Endometrium (tissue), 2 donors: ENCODE measurements around the gene ACBD6.
"Not testable (repeated sequence)": the region's sequence is repeated elsewhere in the genome, so short reads cannot be mapped to it uniquely, and the experiment has no call there.

Experiments used
- FAIRE-seq: peaks from 2 replicates; lab custom pipeline; 2012; peaks lifted over from hg19 to GRCh38; lab: Jason Lieb, UNC
- donor health status: control.
- donor health status: control.

ACBD6 gene

DNA sequence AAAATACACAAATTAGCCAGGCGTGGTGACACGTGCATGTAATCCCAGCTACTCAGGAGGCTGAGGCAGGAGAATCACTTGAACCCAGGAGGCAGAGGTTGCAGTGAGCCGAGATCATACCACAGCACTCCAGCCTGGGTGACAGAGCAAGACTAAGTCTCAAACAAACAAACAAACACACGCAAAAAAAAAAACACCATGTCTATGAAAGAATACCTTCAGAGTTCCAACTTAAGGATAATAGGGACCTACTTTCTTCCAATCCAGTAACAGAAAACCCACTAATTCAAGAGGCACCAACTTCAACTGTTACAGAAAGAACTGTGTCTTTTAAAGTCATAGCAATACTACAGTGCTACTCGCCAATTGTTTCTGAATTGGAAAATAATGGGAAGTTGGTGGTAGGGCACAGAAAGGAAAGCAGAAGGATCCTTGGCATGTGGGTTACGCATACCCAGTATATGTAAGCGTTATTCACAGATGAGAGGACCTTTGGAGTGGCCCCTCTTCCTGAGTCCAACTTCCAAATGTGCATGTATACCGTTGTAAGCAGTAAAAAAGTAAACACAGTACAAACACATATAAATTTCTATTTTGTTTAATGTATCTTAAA lies 87.0 kb downstream of the ACBD6 start:
- FAIRE-seq: no peak

DNA sequence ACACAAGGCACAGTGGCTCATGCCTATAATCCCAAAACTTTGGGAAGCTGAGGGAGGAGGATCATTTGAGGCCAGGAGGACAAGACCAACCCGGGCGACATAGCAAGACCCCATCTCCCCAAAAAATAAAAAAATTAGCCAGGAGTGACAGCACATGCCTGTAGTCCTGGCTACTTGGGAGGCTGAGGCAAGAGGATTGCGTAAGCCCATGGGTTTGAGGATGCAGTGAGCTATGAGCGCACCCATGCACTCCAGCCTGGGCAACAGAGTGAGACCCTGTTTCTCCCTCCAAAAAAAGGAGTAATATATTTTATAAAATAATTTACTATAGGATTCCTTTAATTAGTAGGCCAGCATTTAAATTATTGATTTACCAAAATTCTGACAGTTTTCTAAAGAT lies 89.8 kb downstream of the ACBD6 start:
- FAIRE-seq: no peak

GRCh38 chr1:180408128-180408527 lies 94.2 kb downstream of the ACBD6 start:
- not testable (repeated sequence) for FAIRE-seq

- no peak for FAIRE-seq
These were observed 95.3 kb downstream of the ACBD6 start for GRCh38 chr1:180407051-180407450.

- no peak for FAIRE-seq
These were observed 99.8 kb downstream of the ACBD6 start for GRCh38 chr1:180402551-180402950.

DNA sequence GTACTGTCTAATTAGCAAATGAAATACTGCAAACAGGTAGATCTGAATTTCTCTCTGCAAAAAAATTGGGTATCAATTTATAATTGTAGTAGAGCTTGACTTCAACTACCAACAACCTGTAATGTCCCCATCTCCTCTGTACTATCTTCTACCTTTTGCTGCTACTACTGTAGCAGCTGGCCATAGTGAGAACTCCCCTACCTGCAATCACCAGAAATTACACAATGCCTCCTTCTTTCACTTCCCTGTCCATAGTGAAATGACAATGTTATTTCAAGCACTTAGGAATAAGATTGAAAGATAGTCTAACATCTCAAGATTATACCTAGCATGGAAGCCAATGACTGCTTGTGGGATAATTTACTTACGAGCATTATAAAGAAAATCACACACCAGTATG lies 100.4 kb downstream of the ACBD6 start:
- FAIRE-seq: no peak

GRCh38 chr1:180397175-180397574 lies 105.2 kb downstream of the ACBD6 start:
- FAIRE-seq: no peak

DNA sequence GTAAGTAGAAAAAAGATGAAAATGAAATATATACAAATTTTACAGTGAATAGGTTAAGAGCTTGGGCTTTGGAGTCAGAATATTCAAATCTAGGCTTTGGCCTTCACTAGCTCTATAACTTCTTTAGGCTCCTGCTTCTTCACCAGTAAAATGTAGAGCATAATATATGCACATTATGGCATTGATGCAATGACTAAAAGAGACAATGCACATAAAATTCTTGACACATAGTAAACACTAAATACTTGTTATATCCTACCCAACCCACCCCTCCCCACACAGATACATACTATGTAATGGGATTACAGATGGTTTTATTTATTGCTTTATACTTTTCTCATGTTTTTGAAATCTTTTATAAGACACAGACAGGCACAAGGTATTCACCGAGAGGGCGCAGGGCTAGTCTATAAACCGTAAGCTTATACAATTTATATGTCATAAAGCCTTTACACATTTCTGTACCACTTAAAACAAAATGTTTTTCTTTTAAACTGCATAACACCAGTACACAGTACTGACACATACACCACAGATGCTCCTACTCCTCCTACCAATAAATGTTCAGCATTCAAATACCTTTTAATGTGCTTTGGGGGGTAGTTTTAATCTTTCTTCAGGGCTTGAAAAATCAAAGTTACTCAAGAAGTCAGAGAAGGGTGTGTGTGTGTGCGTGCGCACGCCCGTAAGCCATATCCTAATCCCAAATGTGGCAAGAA lies 109.8 kb downstream of the ACBD6 start:
- no peak for FAIRE-seq

- no peak for FAIRE-seq
These were observed 110.4 kb downstream of the ACBD6 start for GRCh38 chr1:180392020-180392419.

- FAIRE-seq: no peak
These were observed 115.0 kb downstream of the ACBD6 start for GRCh38 chr1:180387413-180387812.

DNA sequence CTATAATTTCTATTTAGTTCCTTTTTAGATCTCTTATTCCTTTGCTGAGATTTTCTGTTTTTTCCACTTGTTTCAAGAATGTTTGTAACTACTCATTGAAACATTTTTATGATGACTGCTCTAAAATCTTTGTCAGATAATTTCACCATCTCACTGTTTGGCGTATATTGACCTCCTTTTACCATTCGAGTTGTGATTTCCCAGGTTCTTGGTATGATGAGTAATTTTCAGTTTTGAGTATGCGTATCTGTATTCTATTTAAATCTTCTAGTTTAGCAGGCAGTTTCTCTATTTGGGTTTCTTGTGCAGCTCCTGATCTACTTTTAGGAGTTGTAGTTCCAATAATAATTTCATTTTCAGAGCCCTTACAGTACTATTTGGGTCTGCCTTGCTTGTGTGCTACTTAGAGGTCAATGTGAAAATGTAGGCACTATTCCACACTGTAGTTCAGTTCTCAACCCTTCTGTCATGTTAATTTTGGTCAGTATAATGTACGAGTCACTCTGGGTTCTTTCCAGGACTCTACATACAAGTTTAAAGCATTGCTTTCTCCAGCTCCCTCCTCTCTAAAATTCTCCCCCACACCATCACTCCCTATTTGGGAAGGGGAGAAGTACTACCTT lies 115.5 kb downstream of the ACBD6 start:
- no peak for FAIRE-seq

DNA sequence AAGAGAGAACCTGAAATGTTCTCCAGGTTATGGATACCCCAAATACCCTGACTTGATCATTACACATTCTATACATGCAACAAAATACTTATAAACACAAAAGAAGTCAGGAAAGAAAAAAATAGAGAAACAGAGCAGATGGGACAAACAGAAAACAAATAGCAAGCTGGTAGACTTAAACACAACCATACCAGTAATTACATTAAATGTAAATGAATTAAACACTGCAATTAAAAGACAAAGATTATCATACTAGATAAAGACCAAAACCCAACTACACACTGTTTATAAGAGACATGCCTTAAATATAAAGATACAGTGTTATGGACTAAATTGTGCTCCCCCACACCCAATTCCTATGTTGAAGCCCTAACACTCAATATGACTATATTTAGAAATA lies 117.2 kb downstream of the ACBD6 start:
- no peak for FAIRE-seq

DNA sequence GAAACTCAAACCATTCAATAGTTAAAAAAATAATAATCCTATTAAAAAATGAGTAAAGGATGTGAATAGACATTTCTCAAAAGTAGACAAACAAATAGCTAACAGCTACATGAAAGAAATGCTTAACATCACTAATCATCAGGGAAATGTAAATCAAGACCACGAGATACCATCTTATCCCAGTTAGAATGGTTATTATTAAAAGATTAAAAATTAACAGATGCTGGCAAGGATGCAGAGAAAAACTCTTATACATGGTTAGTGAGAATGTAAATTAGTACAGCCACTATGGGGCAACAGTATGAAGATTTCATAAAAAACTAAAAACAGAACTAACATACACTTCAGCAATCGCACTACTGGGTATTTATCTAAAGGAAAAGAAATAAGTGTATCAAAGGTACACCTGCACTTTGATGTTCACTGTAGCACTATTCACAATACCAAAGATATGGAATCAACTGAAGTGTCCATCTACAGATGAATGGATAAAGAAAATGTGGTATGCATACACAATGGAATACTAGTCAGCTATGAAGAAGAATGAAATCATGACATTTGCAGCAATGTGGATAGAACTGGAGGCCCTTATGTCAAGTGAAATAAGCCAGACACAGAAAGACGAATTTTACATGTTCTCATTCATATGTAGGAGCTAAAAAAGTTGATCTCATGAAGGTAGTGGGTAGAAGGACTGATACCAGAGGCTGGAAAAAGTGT lies 117.9 kb downstream of the ACBD6 start:
- peak; percentile 8 for FAIRE-seq

DNA sequence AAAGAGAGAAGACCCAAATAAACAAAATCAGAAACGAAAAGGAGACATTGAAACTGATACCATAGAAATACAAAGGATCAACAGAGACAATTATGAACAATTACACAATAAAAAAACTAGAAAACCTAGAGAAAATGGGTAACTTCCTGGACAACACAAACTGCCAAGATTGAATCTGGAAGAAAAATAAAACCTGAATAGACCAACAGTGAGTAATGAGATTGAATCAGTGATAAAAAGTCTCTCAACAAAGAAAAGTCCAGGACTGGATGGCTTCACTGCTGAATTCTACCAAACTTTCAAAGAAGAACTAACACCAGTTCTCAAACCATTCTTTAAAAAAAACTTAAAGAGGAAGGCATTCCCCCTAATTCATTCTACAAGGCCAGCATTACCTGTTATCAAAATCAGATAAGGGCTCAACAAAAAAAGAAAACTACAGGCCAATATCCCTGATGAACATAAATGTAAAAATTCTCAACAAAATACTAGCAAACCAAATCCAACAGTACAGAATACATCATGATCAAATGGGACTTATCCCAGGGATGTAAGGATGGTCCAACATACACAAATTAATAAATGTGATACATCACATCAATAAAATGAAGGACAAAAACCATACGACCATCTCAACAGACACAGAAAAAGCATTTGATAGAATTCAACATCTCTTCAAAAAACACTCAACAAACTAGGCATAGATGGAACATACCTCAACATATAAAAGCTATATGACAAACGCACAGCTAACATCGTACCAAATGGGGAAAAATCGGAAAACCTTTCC lies 119.9 kb downstream of the ACBD6 start:
- FAIRE-seq: no peak

DNA sequence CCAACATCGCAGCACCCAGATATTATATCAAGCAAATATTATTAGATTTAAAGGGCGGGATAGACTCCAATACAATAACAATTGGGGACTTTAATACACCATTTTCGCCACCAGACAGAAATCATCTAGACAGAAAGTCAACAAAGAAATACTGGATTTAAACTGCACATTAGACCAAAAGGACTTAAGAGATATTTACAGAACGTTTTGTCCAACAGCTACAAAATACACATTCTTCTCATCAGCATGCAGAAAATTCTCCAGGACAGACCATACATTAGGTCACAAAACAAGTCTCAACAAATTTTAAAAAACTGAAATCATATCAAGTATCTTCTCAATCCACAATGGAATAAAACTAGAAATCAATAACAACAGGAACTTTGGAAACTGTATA lies 121.2 kb downstream of the ACBD6 start:
- no peak for FAIRE-seq

- FAIRE-seq: no peak
These were observed 121.9 kb downstream of the ACBD6 start for GRCh38 chr1:180380259-180381183.

DNA sequence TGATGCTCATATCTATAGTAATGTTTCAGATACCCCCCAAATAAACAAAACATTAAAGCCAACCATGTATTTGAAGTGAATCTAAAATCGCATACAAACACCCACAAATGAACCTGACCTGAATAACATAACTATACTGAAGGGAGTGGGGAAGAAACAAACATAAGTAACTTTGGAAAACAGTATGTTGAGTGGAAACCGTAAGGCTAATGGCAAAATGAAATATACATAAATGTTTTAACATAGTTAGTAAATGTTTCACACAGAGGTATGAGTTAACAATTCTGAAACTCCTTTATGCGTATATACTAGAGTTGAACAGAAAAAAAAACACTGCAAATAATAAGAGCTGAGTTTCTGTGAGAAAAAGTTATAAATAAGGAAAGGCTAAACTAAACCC lies 125.6 kb downstream of the ACBD6 start:
- FAIRE-seq: no peak

- FAIRE-seq: no peak
These were observed 126.1 kb downstream of the ACBD6 start for GRCh38 chr1:180376253-180376652.

- no peak for FAIRE-seq
These were observed 129.6 kb downstream of the ACBD6 start for GRCh38 chr1:180372728-180373127.

- FAIRE-seq: no peak
These were observed 131.8 kb downstream of the ACBD6 start for GRCh38 chr1:180370597-180370996.

DNA sequence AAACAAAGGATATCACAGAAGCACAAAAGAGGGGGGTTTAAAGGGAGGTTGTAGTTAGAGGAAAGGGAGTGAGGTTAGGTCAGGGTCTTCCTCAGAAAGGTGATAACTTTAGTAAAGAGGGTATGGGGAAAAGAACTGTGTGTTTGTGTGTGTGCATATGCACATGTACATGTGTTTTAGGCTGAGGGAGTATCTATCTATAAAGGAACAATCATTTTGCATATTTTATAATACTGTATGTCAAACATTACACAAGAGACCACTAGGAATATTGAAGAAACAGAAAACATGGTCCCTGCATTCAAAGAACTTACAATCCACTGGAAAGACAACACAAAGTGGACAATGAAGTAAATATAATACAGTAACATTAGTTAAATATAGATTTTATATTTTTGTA lies 132.2 kb downstream of the ACBD6 start:
- no peak for FAIRE-seq
